SK-MEL-5 (cell line): Measurements from ENCODE around the gene EVPL. TPM values are rescaled to one million over a fixed set of nuclear protein-coding genes. Genes with fewer than 3 reads are reported as not detected.

Source experiments
- DNase-seq: peaks from one replicate; pipeline ENCODE4 v3.0.0-alpha.2; 2016; ENCODE audit warnings: low read depth, low spot score
- in situ Hi-C: cut with HindIII; loops from 2 replicates; pipeline ENCODE4 v1.10.0; 2016; ENCODE audit warnings: low sequenced_read_pairs, high pct_unique_total_duplicates, low pct_unique_long_range_greater_than_20kb
- total RNA-seq: library from RNA; depleted of rRNA; stranded (reverse); fragments of >200 nt; shearing (Covaris generic); gene quantifications from 2 replicates; pipeline ENCODE4 v1.2.3, GENCODE V29; 2014

EVPL gene
- total RNA-seq, 1 experiment from 2014 or later = 0.08 TPM

DNA sequence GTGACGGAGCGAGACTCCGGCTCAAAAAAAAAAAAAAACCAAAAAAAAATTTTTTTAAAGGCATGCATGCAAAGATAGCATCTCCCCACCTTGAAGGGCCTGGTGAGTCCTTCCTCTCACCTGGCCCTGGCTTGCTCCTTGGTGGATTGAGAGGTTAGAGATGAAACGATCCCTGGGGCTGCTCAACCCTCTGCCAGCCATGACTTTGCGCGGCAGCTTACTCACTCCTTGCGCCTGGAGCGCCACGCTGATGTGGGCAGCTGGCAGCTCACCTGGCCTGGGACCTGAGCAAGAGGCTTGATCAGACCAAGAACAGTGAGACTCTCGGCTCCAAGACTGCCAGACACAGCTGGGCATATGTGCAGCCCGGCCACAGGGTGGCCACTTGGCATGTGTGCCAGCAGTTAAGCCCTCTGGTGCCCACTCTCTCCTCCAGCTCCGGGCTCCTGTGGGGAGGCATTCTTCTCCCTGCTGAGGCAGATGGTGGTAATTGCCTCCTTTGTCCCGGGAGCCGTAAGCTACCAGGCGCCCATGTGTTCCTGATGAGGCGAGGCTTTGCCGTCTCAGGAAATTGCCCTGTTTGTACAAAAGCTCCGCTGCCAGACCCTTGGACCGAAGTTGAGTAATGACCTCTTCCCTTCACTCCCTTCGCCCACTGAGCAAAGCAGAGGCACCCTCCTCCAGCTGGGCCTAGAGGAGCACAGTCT is 5.1 kb upstream of the EVPL start:
- no peak for DNase-seq
- in situ Hi-C loops = loop anchor here (25.0 kb wide), 1 partner anchor 155 kb away; no protein-coding TSS in a partner anchor

DNA sequence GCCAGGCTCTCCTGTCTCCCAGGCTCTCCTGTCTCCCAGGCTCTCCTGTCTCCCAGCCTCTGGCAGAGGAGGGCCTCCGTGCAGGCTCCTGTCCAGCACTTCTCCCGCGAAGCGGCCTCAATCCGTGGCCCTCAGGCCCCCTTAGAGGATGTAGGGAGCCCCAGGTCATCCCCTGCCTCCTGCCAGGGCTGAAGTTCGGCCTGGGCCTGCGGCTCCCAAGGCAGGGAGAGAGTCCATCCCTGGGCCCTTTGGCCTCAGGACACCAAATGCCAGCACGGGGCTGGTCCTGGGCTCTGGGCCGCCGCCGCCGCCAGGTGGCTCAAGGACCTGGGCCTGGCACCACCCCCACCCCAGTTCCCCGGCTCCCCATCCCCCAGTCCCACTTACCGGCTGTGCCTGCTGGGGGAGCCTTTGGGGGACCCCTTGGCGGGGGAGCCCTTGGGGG is 370 bp downstream of the EVPL start:
- DNase-seq = no peak

DNA sequence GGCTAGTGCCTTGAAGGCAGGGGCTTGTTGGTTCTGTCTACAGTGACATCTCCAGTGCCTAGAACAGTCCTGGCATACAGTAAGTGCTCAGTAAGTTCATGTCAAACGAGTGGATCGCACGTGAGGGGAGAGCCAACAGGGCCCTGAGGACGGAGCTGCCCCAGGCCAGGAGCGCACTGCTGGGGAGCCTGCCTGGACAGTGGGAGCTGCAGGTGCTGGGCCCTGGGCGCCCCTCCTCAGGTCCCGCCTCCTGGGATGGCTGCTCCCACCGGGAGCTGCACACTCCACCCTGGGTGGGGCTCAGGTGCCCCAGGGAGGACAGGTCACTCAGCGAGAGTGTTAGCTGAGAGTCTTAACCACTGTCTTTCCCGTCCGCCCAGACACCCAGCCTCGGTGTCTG is 1.8 kb downstream of the EVPL start:
- in situ Hi-C loops = loop anchor here (25.0 kb wide), 1 partner anchor 162 kb away; no protein-coding TSS in a partner anchor
- DNase-seq = no peak

More for the DNA sequence above, 370 bp downstream of the EVPL start:
- in situ Hi-C loops = loop anchor here (25.0 kb wide), 1 partner anchor 161 kb away; no protein-coding TSS in a partner anchor

DNA sequence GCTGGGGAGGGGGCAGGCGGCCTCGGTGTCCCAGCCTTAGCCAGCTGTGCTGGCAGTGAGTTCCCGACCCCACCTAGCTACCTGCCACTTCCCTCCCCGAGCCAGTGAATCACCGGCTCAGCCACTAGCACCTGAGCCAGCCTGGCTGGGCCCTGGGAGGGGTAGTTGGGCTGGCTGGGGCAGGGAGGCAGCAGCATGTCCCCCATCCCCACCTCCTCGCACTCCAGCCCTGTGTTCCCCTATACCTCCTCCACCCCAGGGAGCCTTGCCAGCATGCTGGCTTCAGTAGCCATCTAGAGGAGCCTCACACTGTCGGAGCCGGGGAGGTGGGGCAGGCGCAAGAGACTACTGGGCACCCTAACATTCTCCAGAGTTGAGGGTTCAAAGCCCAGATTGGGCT is 2.8 kb downstream of the EVPL start:
- in situ Hi-C loops = no loop called here
- DNase-seq = no peak

DNA sequence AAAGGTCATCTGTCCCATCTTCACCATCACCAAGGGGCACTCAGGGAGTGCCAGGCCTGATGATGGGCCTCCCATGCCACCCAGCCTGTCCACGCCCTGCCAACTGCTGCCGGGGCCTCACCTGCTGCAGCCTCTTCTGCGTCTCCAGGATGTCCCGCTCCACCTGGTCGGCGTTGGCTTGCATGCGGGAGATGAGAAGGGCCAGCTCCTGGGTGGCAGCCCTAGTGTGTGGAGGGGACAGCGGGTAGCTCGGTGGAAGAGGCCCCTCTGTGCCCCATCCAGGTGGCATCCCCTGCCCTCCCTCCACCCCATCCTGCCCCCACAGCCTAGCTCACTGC is 3.2 kb downstream of the EVPL start:
- in situ Hi-C loops = no loop called here
- no peak for DNase-seq

DNA sequence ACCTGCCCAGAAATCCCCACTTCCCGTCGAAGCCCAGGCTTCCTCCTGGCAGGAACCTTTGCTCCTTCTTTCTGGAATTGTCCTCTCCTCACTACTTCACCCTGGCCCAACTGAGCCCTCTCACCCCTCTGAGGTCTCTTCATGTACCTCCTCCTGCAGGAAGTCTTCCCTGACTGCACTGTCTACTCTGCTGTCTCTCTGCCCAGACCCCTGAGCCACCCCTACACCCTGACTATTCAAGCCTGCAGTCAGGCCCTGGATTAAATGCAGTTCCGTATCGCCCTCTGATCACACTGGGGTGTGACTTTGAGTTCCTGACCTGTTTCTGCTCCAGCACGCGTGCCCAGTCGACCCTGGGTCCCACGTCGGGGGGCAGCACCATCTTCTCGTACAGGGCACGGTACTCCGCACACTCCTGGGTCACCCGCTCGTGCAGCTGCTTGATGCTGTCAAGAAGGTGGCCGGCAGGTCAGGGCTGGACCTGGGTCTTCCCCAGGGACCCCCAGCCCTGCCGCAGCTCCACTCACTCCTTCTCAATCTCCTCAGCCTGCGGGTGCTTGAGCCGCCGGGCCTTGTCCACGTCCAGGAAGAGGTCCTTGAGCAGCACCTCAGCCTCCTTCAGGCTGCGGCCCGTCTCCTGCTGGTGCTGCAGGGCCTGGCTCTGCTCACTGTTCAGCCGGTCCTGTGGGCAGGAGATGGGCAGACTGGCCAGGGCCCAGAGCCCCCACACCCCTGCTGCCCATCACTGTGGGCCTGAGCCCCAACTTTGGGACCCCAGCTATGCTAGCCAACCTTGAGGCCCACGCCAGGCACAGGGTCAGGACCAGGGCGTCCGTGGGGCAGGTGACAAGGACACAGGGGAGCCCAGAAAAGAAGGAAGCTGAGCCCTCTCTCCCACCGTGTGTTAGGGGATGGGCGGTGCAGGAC is 3.9 kb downstream of the EVPL start:
- in situ Hi-C loops = no loop called here
- DNase-seq = no peak

DNA sequence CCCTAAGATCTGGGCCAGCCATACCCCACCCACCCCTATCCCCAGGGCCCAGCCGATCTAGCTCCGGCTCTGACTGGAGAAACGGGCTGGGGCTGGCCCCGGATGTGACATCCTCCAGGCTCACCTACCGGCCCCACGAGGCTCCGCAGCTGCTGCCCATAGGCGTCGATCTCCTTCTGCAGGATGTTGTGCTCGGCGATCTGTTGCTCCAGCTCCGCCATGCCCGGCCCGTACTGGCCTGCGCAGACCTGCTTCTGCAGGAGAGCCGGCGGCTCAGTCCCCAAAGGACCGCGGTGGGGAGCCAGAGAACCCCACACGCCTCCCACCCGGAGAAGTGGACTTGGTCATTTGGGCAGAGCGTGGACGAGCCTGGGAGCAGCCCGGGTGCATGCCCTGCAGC is 4.8 kb downstream of the EVPL start:
- DNase-seq = no peak
- in situ Hi-C loops = no loop called here

DNA sequence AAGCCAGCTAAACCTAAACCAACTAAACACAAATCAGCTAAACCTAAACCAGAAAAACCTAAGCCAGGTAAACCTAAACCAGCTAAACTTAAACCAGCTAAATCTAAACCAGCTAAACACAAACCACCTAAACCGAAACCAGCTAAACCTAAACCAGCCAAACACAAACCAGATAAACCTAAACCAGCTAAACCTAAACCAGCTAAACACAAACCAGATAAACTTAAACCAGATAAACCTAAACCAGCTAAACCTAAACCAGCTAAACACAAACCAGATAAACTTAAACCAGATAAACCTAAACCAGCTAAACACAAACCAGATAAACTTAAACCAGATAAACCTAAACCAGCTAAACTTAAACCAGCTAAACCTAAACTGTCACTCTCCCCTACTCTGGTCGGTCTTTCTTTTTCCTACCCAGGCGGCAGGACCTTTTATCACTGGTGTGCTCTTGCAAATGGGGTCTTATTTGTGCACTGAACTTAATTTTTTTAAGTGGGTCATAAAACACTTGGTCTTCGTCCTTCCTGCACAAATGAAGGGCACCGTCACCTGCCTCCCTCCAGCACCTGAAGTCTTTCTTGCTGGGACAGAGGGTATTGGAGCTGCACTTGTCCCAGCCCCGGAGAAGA is 7.2 kb downstream of the EVPL start:
- in situ Hi-C loops = no loop called here
- DNase-seq = no peak

DNA sequence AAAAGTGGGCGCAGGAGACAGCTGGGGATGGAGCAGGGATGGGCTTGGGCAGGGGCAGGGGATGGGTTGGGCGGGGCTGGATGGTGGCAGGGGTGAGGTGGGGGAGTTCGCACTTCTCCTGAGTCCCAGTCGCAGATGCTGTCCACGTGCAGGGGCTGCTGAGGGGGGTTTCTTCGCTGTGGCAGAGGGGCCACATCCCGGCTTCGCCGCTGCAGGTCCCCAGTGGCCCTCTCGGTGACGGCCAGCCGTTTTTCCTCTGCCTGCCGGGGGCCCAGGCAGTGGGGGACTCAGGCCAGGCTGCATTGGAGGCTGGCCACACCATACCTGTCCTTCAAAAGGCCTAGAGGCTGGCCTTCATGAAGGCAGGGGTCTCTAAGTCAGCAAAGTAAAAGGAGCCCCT is 8.3 kb downstream of the EVPL start:
- in situ Hi-C loops = no loop called here
- no peak for DNase-seq

DNA sequence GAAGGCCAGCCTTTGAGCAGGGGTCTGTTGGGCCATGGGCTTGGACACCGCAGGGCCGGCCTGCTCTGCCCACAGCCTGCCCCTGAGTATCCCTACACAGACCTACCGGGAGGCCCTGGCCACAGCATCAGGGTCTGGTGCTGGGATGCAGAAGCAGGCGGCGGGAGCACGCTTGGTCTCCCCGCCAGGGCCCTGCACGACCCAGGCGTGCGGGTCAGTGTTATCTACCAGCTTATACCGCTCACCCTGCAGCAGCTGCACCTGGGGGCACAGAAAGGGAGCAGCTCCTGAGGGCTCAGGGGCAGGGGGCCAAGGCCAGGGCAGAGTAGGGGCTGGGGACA is 8.8 kb downstream of the EVPL start:
- in situ Hi-C loops = no loop called here
- DNase-seq = no peak

DNA sequence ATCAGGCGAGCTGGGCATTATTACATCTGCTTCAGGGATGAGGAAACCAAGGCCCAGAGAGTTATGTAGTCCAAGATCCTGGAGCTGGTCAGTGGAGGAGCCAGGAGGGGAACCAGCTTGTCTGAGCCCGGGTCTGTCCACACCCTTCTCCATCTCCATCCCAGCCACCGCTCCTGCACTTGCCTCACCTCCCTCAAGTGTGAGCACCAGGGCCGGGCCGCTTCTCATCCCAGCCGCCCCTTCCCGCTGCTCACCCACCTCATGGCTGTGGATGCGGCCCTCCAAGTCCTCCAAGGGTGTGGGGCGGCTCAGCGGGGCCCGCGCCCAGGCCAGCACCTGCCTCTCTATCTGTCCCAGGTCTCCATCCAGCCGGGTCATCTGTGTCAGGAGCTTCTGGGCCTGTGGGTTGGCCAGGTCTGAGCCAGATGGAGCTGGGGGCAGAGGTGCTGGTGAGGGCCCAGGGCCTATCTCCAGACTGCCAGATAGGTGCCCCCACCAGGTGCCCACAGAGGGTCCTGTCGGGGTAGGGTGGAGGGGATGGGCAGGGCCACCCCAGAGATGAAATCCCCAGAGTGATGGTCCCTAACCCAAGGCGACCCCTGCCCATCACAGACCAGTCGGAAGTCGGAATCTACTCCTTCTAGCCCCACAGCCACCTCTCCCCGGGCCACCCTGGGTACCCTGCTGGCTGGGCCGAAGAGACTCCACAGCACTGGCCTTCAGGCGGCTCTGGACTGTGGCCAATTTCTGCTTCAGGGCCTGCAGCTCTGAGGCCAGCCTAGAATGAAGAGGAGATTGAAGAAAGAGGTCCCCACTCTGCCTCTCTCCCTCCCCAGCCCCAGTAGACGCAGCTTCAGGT is 9.4 kb downstream of the EVPL start:
- in situ Hi-C loops = no loop called here
- DNase-seq = no peak

DNA sequence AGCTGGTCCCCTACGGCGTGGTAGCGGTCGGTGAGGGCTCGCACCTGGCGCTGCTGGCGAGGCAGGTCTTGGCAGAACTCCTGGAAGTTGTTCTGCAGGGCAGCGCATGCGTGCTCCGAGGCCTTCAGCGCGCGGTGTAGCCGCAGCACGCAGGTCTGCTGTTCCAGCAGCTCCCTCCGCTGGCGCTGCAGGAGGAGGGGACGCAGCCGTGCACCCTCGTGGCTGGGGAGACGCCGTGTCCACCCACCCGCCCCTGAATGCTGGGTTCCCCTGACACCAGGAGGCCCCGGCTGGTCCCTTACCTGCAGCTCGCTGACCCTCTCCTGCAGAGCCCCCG is 12.2 kb downstream of the EVPL start:
- in situ Hi-C loops = no loop called here

DNA sequence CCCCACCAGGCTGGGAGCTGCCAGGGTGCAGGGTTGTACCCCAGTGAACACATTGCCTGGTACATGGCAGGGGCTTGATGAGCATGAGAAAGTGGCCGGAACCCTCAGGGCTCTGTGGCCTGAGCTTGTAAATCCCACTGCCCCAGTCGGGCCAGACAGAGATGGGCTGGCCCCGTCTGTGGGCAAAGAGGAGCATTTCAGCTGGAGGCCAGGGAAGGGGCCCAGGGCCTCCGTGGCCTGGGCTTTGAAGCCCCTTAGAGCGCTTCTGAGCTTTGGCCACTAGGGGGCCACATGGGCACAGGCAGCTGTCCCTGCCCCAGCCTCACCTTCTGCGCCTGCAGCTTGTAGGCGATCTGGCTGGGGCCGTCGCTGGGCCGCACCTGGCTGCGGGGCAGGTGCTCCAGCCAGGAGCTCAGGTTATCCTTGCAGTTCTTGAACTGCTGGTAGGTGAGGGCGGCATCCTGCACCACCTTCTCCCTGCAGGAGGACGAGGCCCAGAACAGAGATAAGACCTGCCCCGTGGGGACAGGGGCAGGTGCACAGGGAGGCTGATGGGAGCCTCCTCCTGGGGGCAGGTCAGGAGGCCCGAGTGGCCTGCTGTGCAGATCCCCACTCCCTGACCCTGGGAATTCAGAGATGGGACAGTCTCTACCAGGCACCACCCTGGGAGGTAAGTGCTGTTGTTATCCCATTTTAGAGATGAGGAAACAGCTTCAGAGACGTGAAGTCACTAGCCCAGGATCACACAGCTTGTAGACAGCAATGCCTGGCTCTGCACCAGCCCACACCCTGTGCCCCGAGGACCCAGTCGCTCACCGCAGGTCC is 12.8 kb downstream of the EVPL start:
- in situ Hi-C loops = no loop called here
- DNase-seq = peak; percentile 88

More for the DNA sequence above, 12.2 kb downstream of the EVPL start:
- no peak for DNase-seq

DNA sequence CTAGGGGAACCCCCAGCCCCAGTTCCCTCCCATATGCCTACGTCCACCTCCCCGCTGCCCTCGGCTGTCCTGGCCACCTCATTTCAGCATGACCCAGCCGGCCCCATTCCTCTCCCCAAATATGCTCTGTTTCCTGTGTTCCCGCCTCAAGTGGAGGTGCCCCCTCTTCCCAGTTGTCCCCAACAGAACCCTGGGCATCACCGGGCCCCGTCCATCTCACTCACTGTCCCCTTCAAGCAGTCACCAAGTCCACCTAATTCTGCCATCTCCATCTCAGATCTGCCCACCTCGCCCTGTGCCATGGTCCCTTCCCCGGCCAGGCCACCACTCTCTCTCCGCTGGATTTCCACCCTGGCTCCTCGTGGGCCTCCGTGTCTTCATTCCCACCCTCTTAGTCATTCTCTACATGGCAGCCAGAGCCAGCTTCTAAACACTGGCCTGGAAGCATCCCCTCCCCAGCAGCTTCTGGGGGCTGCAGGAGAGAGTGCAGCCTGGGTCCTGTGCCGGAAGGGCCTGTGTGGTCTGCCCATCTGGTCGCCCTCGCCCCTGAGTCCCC is 13.7 kb downstream of the EVPL start:
- DNase-seq = no peak
- in situ Hi-C loops = no loop called here

DNA sequence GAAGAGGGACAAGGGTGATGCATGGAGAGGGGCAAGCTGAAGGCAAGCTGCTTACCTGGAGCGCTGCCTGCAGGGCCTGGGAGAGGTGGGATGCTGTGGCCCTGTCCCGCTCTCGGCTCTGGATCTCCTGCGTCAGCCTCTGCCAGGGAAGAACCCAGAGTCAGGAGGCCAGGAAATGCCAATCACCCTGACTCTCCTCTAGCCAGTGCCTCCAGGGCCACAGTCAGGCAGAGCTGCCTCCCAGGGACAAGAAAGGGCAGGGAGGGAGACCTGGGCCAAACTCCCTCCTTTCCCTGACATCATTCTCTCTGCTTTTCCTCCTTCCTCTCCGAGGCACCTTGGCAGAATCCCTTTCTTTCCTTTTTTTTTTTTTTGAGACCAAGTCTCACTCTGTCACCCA is 15.2 kb downstream of the EVPL start:
- DNase-seq = no peak
- in situ Hi-C loops = no loop called here

DNA sequence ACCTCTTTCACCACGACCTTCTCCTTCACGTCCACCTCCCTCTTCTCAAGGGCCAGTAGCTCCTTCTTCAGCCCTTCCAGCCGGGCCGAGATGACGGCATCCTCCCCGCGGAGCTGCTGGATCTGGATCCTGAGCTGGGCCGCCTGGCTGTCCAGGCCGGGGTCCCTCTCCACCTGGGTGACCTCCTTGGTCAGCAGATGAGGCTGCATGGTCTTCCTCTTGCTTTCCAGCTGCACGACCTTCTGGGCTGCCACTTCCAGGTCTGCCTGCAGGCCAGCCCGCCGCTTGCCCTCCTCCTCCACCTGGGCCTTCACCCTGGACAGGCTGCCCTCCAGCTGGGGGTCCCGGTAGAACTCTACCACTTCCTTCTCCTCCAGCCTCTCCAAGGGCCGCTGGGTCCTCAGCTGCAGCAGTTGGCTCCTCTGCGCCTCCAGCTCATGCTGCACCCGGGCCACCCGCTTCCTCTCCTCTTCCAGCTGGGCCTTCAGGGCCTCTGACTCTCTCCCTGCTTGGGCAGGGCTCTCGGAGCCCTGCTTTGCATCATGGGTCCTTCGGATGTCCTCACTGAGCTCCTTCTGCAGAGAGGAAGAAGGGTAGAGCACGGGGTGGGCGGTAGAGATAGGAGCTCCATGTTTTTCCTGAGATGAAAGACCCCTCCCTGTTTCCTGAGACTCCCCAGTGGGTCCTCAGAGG is 17.0 kb downstream of the EVPL start:
- in situ Hi-C loops = no loop called here
- no peak for DNase-seq
